Posterior vena cava (tissue), 2 donors: Measurements from ENCODE around the gene ACSL6. TPM values are rescaled to one million over a fixed set of nuclear protein-coding genes. Genes with fewer than 3 reads are reported as not detected.

Source experiments
- DNase-seq: peaks from one replicate; pipeline ENCODE4 v3.0.0-alpha.2; 2020; ENCODE audit warnings: low spot score
- intact Hi-C, 2 donors: fragments of 100-400 bp; cut with DNase I; formaldehyde crosslinking; loops; one replicate each; pipeline versions ENCODE4 v1.14.1 to v1.14.2; 2022 to 2023
- total RNA-seq, 2 donors: library from RNA; stranded (reverse); fragmentation: NEBNext Ultra II Directional; extraction: Animal tissue kit (Norgen Biotek cat#: 25700); gene quantifications; one replicate each; pipeline ENCODE4 v1.2.1, GENCODE V29; 2021
- donor health status: DM: yes; HTN: yes; CAD: no.
- donor health status: DM: yes; HTN: yes; CAD: no.

Gene ACSL6
- total RNA-seq, 2 donors from 2014 or later = 0.32 to 0.62 TPM

- intact Hi-C loops = no loop called here
- DNase-seq = peak; percentile 34
Observed at GRCh38 chr5:131993676-131994075, 17.8 kb downstream of the ACSL6 start.

GRCh38 chr5:131992370-131992769, 19.1 kb downstream of the ACSL6 start:
- intact Hi-C loops = no loop called here
- DNase-seq = peak; percentile 43

GRCh38 chr5:131991593-131992324, 19.7 kb downstream of the ACSL6 start:
- intact Hi-C loops = no loop called here
- DNase-seq = peak; percentile 51

- DNase-seq = peak; percentile 64
- intact Hi-C loops = no loop called here
Observed at GRCh38 chr5:131990716-131991115, 20.7 kb downstream of the ACSL6 start.

GRCh38 chr5:131988601-131989000, 22.9 kb downstream of the ACSL6 start:
- intact Hi-C loops = loop anchor here in 1 of 2 donors (5.0 kb wide), 1 partner anchor 1909 kb away; no protein-coding TSS in a partner anchor
- peak; percentile 76 for DNase-seq

GRCh38 chr5:131987251-131987650, 24.2 kb downstream of the ACSL6 start:
- intact Hi-C loops = loop anchor here in 1 of 2 donors (5.0 kb wide), 1 partner anchor 1910 kb away; no protein-coding TSS in a partner anchor

GRCh38 chr5:131986161-131986912, 25.1 kb downstream of the ACSL6 start:
- peak; percentile 63 for DNase-seq
- intact Hi-C loops = loop anchor here in 1 of 2 donors (5.0 kb wide), 1 partner anchor 1911 kb away; no protein-coding TSS in a partner anchor

More at GRCh38 chr5:131987251-131987650, 24.2 kb downstream of the ACSL6 start:
- peak; percentile 50 for DNase-seq

GRCh38 chr5:131984956-131985665, 26.3 kb downstream of the ACSL6 start:
- peak; percentile 59 for DNase-seq
- intact Hi-C loops = loop anchor here in 1 of 2 donors (5.0 kb wide), 1 partner anchor 1912 kb away; no protein-coding TSS in a partner anchor

GRCh38 chr5:131983244-131983771, 28.1 kb downstream of the ACSL6 start:
- peak; percentile 75 for DNase-seq
- intact Hi-C loops = no loop called here

GRCh38 chr5:131981516-131981915, 29.9 kb downstream of the ACSL6 start:
- intact Hi-C loops = no loop called here
- DNase-seq = no peak

- DNase-seq = no peak
- intact Hi-C loops = no loop called here
Observed at GRCh38 chr5:131980696-131981095, 30.8 kb downstream of the ACSL6 start.

GRCh38 chr5:131979816-131980215, 31.6 kb downstream of the ACSL6 start:
- intact Hi-C loops = no loop called here
- DNase-seq = no peak

- no peak for DNase-seq
- intact Hi-C loops = no loop called here
Observed at GRCh38 chr5:131977212-131977604, 34.2 kb downstream of the ACSL6 start.

GRCh38 chr5:131976414-131977211, 34.8 kb downstream of the ACSL6 start:
- no peak for DNase-seq
- intact Hi-C loops = no loop called here

- DNase-seq = no peak
- intact Hi-C loops = no loop called here
Observed at GRCh38 chr5:131974956-131975726, 36.3 kb downstream of the ACSL6 start.

- intact Hi-C loops = no loop called here
- no peak for DNase-seq
Observed at GRCh38 chr5:131974622-131974955, 36.9 kb downstream of the ACSL6 start.

- DNase-seq = no peak
- intact Hi-C loops = no loop called here
Observed at GRCh38 chr5:131974016-131974415, 37.4 kb downstream of the ACSL6 start.

GRCh38 chr5:131973089-131973712, 38.3 kb downstream of the ACSL6 start:
- DNase-seq = no peak
- intact Hi-C loops = no loop called here
